ENCODE measurements around the gene KCTD7. TPM values are rescaled to one million over a fixed set of nuclear protein-coding genes. Genes with fewer than 3 reads are reported as not detected.
A peak's percentile ranks its signal among the peaks of the same experiment; 100 is the strongest.
"Not testable (repeated sequence)": the region's sequence is repeated elsewhere in the genome, so short reads cannot be mapped to it uniquely, and the experiment has no call there.

KCTD7 gene
- polyA plus RNA-seq, 1 donor from 2014 or later: 79.4 TPM

GRCh38 chr7:66643395-66643794 is 14.7 kb downstream of the KCTD7 start:
- H3F3A ChIP-seq (ENCODE audit: insufficient read depth, low read length, poor library complexity, severe bottlenecking): no peaks in the 10 kb centered on the region
- no peaks in the 10 kb centered on the region for H3K9me2 ChIP-seq (ENCODE audit: insufficient read depth, low read length)
- no peak overlapping the region for H3K4me2 ChIP-seq (ENCODE audit: low read length)
- H3K27me3 ChIP-seq (ENCODE audit: insufficient read depth, low read depth, low read length): no peaks in the 10 kb centered on the region
- no peak overlapping the region for H3K27ac ChIP-seq (ENCODE audit: low read length)
- no peaks in the 10 kb centered on the region for H4K20me1 ChIP-seq (ENCODE audit: insufficient read depth)
- H3K9me3 ChIP-seq (ENCODE audit: low read length): no peaks in the 10 kb centered on the region
- TF ChIP-seq, protein P1, sequence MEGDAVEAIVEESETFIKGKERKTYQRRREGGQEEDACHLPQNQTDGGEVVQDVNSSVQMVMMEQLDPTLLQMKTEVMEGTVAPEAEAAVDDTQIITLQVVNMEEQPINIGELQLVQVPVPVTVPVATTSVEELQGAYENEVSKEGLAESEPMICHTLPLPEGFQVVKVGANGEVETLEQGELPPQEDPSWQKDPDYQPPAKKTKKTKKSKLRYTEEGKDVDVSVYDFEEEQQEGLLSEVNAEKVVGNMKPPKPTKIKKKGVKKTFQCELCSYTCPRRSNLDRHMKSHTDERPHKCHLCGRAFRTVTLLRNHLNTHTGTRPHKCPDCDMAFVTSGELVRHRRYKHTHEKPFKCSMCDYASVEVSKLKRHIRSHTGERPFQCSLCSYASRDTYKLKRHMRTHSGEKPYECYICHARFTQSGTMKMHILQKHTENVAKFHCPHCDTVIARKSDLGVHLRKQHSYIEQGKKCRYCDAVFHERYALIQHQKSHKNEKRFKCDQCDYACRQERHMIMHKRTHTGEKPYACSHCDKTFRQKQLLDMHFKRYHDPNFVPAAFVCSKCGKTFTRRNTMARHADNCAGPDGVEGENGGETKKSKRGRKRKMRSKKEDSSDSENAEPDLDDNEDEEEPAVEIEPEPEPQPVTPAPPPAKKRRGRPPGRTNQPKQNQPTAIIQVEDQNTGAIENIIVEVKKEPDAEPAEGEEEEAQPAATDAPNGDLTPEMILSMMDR (IDR thresholded peaks at IDR 0.05; ENCODE audit: poor library complexity, severe bottlenecking): no peak
- TF ChIP-seq RAD21 (conservative IDR thresholded peaks at IDR 0.05): no peak
- no peak for TF ChIP-seq SMC3 (conservative IDR thresholded peaks at IDR 0.05; ENCODE audit: poor library complexity)
- H3K36me3 ChIP-seq (ENCODE audit: insufficient read depth, low read length): peaks cover 15% of the 10 kb centered on the region
- no peak overlapping the region for H3K9ac ChIP-seq (ENCODE audit: low read length)
- H2AFZ ChIP-seq (ENCODE audit: low read depth, low read length): no peak overlapping the region
- H3K4me3 ChIP-seq (ENCODE audit: low read length): no peak overlapping the region
- no peaks in the 10 kb centered on the region for H3K79me2 ChIP-seq (replicated peaks; ENCODE audit: insufficient read depth, low read length)

- H3K36me3 ChIP-seq (ENCODE audit: insufficient read depth, low read length); H3K27me3 ChIP-seq (ENCODE audit: insufficient read depth, low read depth, low read length); H3K9me3 ChIP-seq (ENCODE audit: low read length); H3K9ac ChIP-seq (ENCODE audit: low read length); H3K27ac ChIP-seq (ENCODE audit: low read length); H3K9me2 ChIP-seq (ENCODE audit: insufficient read depth, low read length); H3K4me3 ChIP-seq (ENCODE audit: low read length); H4K20me1 ChIP-seq (ENCODE audit: insufficient read depth); H3F3A ChIP-seq (ENCODE audit: insufficient read depth, low read length, poor library complexity, severe bottlenecking); H3K79me2 ChIP-seq (replicated peaks; ENCODE audit: insufficient read depth, low read length); H3K4me2 ChIP-seq (ENCODE audit: low read length); H2AFZ ChIP-seq (ENCODE audit: low read depth, low read length): not testable (repeated sequence)
Measured at GRCh38 chr7:66651026-66651425, 22.3 kb downstream of the KCTD7 start.

DNA sequence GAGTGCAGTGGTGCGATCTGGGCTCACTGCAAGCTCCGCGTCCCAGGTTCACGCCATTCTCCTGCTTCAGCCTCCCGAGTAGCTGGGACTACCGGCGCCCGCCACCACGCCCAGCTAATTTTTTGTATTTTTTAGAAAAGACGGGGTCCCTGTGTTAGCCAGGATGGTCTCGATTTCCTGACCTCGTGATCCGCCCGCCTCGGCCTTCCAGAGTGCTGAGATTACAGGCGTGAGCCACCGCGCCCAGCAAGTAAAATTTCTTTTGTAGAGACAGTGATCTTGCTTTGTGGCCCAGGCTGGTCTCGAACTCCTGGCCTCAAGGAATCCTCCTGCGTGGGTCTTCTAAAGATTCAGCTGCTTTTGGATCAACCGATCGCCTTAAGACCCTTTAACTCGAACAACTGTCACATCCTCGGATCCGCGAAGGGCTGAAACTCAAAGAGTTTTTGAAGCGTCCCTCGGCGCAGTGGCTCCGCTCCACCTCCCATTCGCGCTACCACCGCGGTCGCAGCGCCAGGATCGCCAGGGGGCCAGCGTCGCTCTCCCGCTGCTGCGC is 25.1 kb downstream of the KCTD7 start:
- not testable (repeated sequence) for H3F3A ChIP-seq (ENCODE audit: insufficient read depth, low read length, poor library complexity, severe bottlenecking); H3K36me3 ChIP-seq (ENCODE audit: insufficient read depth, low read length)
- TF ChIP-seq, protein P2, sequence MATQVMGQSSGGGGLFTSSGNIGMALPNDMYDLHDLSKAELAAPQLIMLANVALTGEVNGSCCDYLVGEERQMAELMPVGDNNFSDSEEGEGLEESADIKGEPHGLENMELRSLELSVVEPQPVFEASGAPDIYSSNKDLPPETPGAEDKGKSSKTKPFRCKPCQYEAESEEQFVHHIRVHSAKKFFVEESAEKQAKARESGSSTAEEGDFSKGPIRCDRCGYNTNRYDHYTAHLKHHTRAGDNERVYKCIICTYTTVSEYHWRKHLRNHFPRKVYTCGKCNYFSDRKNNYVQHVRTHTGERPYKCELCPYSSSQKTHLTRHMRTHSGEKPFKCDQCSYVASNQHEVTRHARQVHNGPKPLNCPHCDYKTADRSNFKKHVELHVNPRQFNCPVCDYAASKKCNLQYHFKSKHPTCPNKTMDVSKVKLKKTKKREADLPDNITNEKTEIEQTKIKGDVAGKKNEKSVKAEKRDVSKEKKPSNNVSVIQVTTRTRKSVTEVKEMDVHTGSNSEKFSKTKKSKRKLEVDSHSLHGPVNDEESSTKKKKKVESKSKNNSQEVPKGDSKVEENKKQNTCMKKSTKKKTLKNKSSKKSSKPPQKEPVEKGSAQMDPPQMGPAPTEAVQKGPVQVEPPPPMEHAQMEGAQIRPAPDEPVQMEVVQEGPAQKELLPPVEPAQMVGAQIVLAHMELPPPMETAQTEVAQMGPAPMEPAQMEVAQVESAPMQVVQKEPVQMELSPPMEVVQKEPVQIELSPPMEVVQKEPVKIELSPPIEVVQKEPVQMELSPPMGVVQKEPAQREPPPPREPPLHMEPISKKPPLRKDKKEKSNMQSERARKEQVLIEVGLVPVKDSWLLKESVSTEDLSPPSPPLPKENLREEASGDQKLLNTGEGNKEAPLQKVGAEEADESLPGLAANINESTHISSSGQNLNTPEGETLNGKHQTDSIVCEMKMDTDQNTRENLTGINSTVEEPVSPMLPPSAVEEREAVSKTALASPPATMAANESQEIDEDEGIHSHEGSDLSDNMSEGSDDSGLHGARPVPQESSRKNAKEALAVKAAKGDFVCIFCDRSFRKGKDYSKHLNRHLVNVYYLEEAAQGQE (IDR thresholded peaks at IDR 0.05; ENCODE audit: borderline replicate concordance): peak; percentile 76
- peak; percentile 41 for TF ChIP-seq SMC3 (conservative IDR thresholded peaks at IDR 0.05; ENCODE audit: poor library complexity)

More for the DNA sequence above, 25.1 kb downstream of the KCTD7 start:
- Histone ChIP-seq H2AFZ (ENCODE audit: low read depth, low read length) (peak overlapping the region; percentile 69), H3K79me2 (replicated peaks; ENCODE audit: insufficient read depth, low read length) (peaks cover 23% of the 10 kb centered on the region), H3K27ac (ENCODE audit: low read length) (peak overlapping the region; percentile 93), H3K9ac (ENCODE audit: low read length) (peak overlapping the region; percentile 91), H3K4me2 (ENCODE audit: low read length) (peak overlapping the region; percentile 51), H3K4me3 (ENCODE audit: low read length) (peak overlapping the region; percentile 93)
- not testable (repeated sequence) for H3K9me3 ChIP-seq (ENCODE audit: low read length); H3K27me3 ChIP-seq (ENCODE audit: insufficient read depth, low read depth, low read length); H4K20me1 ChIP-seq (ENCODE audit: insufficient read depth); H3K9me2 ChIP-seq (ENCODE audit: insufficient read depth, low read length)
